A204.1 (cell line): ENCODE results near the gene PLP2.
A peak's percentile ranks its signal among the peaks of the same experiment; 100 is the strongest.
"Not testable (repeated sequence)": the region's sequence is repeated elsewhere in the genome, so short reads cannot be mapped to it uniquely, and the experiment has no call there.

ENCODE experiments used
- FAIRE-seq: peaks from 2 replicates; lab custom pipeline; 2012; peaks lifted over from hg19 to GRCh38; lab: Jason Lieb, UNC

PLP2 gene

GRCh38 chrX:49171752-49172279 is at the start of gene PLP2:
TSS of gene PLP2 (plus strand) at chrX:49171898. CDS start at chrX:49172001, 103 bp downstream.
- no peak for FAIRE-seq

GRCh38 chrX:49122499-49122898 is 49.2 kb upstream of the PLP2 start:
- FAIRE-seq, result no peak

- not testable (repeated sequence) for FAIRE-seq
These were observed 43.9 kb upstream of the PLP2 start for GRCh38 chrX:49127742-49128258.

- no peak for FAIRE-seq
These were observed 42.3 kb upstream of the PLP2 start for GRCh38 chrX:49129427-49129826.

- not testable (repeated sequence) for FAIRE-seq
These were observed 39.4 kb upstream of the PLP2 start for GRCh38 chrX:49132275-49132674.

- FAIRE-seq, result no peak
These were observed 37.9 kb upstream of the PLP2 start for GRCh38 chrX:49133759-49134158.

- no peak for FAIRE-seq
These were observed 34.2 kb upstream of the PLP2 start for GRCh38 chrX:49137492-49137891.

- FAIRE-seq, result no peak
These were observed 32.0 kb upstream of the PLP2 start for GRCh38 chrX:49139713-49140112.

- not testable (repeated sequence) for FAIRE-seq
These were observed 29.4 kb upstream of the PLP2 start for GRCh38 chrX:49142264-49142663.

GRCh38 chrX:49143154-49143553 is 28.5 kb upstream of the PLP2 start:
- FAIRE-seq, result not testable (repeated sequence)

- FAIRE-seq, result no peak
These were observed 24.4 kb upstream of the PLP2 start for GRCh38 chrX:49147282-49147681.

- FAIRE-seq, result no peak
These were observed 23.8 kb upstream of the PLP2 start for GRCh38 chrX:49147936-49148335.

- FAIRE-seq, result not testable (repeated sequence)
These were observed 23.2 kb upstream of the PLP2 start for GRCh38 chrX:49148390-49149100.

GRCh38 chrX:49149291-49149690 is 22.4 kb upstream of the PLP2 start:
- FAIRE-seq, result not testable (repeated sequence)

GRCh38 chrX:49153467-49153866 is 18.2 kb upstream of the PLP2 start:
- no peak for FAIRE-seq

- peak; percentile 49 for FAIRE-seq
These were observed 16.3 kb upstream of the PLP2 start for GRCh38 chrX:49155243-49155899.

- no peak for FAIRE-seq
These were observed 15.5 kb upstream of the PLP2 start for GRCh38 chrX:49155900-49156837.

GRCh38 chrX:49157194-49157593 is 14.5 kb upstream of the PLP2 start:
- FAIRE-seq, result no peak

GRCh38 chrX:49160908-49161307 is 10.8 kb upstream of the PLP2 start:
- FAIRE-seq, result no peak

- no peak for FAIRE-seq
These were observed 10.1 kb upstream of the PLP2 start for GRCh38 chrX:49161632-49162031.

- FAIRE-seq, result no peak
These were observed 9.1 kb upstream of the PLP2 start, which contains the start of gene MAGIX for GRCh38 chrX:49162620-49163019. TSS of gene MAGIX (plus strand) at chrX:49162758. CDS start at chrX:49162890, 132 bp downstream.
